GM12878 (cell line): ENCODE data around the gene TRAF7. TPM values are rescaled to one million over a fixed set of nuclear protein-coding genes. Genes with fewer than 3 reads are reported as not detected.

Source experiments
- BCL3 ChIP-seq: IDR thresholded peaks from 2 replicates; pipeline ENCODE4 v1.6.1; 2011; ENCODE audit warnings: borderline replicate concordance, low read depth, mild to moderate bottlenecking, moderate library complexity, low read length; ENCODE audit not compliant: insufficient read depth, poor library complexity, severe bottlenecking
- CHD2 ChIP-seq: IDR thresholded peaks from 2 replicates; pipeline ENCODE4 v1.6.1; 2011; ENCODE audit warnings: low read depth, low read length, improper control_type of control experiment, borderline replicate concordance
- CUX1 ChIP-seq: IDR thresholded peaks from 2 replicates; pipeline ENCODE4 v1.6.1; 2012; ENCODE audit warnings: improper control_type of control experiment, low read depth, low read length; ENCODE audit not compliant: insufficient replicate concordance
- MXI1 ChIP-seq: fragments of 150-350 bp; IDR thresholded peaks from 2 replicates; pipeline ENCODE4 v1.6.1; 2011; ENCODE audit warnings: low read depth, mild to moderate bottlenecking, inconsistent platforms, low read length, improper control_type of control experiment
- MYC ChIP-seq: IDR thresholded peaks from 2 replicates; pipeline ENCODE4 v1.6.1; 2011; ENCODE audit warnings: mild to moderate bottlenecking, low read length, moderate library complexity, inconsistent platforms; ENCODE audit not compliant: insufficient read depth, insufficient replicate concordance, insufficient read length, severe bottlenecking
- NR2C1 ChIP-seq: fragments of 450-650 bp; IDR thresholded peaks from 2 replicates; pipeline ENCODE4 v1.6.1; 2017; ENCODE audit warnings: antibody characterized with exemption, mild to moderate bottlenecking, moderate library complexity
- NRF1 ChIP-seq: conservative IDR thresholded peaks from 2 replicates; pipeline ENCODE4 v1.6.1; 2011; ENCODE audit warnings: mild to moderate bottlenecking, low read depth, low read length, improper control_type of control experiment
- RELA ChIP-seq: fragments of 450-650 bp; IDR thresholded peaks from 2 replicates; pipeline ENCODE4 v1.8.0; 2014; ENCODE audit warnings: borderline replicate concordance; ENCODE audit not compliant: partially characterized antibody
- SIX5 ChIP-seq: IDR thresholded peaks from 2 replicates; pipeline ENCODE4 v1.6.1; 2011; ENCODE audit warnings: mild to moderate bottlenecking, low read depth, low read length, moderate library complexity; ENCODE audit not compliant: severe bottlenecking
- polyA plus RNA-seq, 11 experiments: library from polyadenylated mRNA; depleted of rRNA in 4 of 11; unstranded in 6 of 11; stranded (reverse) in 5 of 11; fragments of >200 nt; fragmentation: Nextera tagmentation in 4 of 11; fragmentation: Illumina TruSeq in 1 of 11; extraction: Ambion mirVana in 4 of 11; extraction: Trizol in 1 of 11; gene quantifications; 1 replicate in 1 of 11; 2 replicates in 10 of 11; pipeline versions ENCODE4 v1.2.1 to v1.2.3, GENCODE V29; 2011 to 2016; ENCODE audit warnings: inconsistent platforms in 2 of 11, missing spikeins in 2 of 11, low read depth in 1 of 11
- total RNA-seq, 4 experiments: library from RNA; depleted of rRNA in 3 of 4; stranded (reverse); fragments of >200 nt in 3 of 4; fragmentation: Illumina TruSeq in 1 of 4; extraction: Trizol in 1 of 4; gene quantifications; 2 replicates each; pipeline versions ENCODE4 v1.2.1 to v1.2.3, GENCODE V29; 2013 to 2021

Gene TRAF7
- total and polyA plus RNA-seq, 10 of the 15 experiments (the other 5 are each of a cell fraction or from before 2014, with no cell fraction given) = 0.61 to 87.0 (median 30.0) TPM

GRCh38 chr16:2205967-2206313 lies 50.4 kb downstream of the TRAF7 start (continued):
- TF ChIP-seq SIX5 (no peak), CHD2 (no peak), RELA (no peak), NR2C1 (peak; percentile 90), MYC (no peak), NRF1 (no peak), BCL3 (no peak), CUX1 (no peak), MXI1 (0 out of 2 replicates have a peak, but pooled peaks have one; percentile 12)
